ENCODE results near the gene UTS2B.

UTS2B gene

GRCh38 chr3:191350396-191351090, 20.2 kb upstream of the UTS2B start:
- no peak for DNase-seq

- no peak for DNase-seq
Observed at GRCh38 chr3:191348098-191348497, 17.8 kb upstream of the UTS2B start.

- no peak for DNase-seq
Observed at GRCh38 chr3:191347228-191347627, 16.9 kb upstream of the UTS2B start.

- no peak for DNase-seq
Observed at GRCh38 chr3:191345334-191345733, 15.0 kb upstream of the UTS2B start.

GRCh38 chr3:191343913-191344312, 13.6 kb upstream of the UTS2B start:
- DNase-seq: no peak

- no peak for DNase-seq
Observed at GRCh38 chr3:191343115-191343514, 12.8 kb upstream of the UTS2B start.

- DNase-seq: no peak
Observed at GRCh38 chr3:191342411-191342810, 12.1 kb upstream of the UTS2B start.

- no peak for DNase-seq
Observed at GRCh38 chr3:191342006-191342405, 11.7 kb upstream of the UTS2B start.

- no peak for DNase-seq
Observed at GRCh38 chr3:191340966-191341365, 10.6 kb upstream of the UTS2B start.

GRCh38 chr3:191340351-191340750, 10.0 kb upstream of the UTS2B start:
- DNase-seq: no peak

- DNase-seq: no peak
Observed at GRCh38 chr3:191339316-191339917, 9.1 kb upstream of the UTS2B start.

- no peak for DNase-seq
Observed at GRCh38 chr3:191338177-191338488, 7.8 kb upstream of the UTS2B start.

- DNase-seq: no peak
Observed at GRCh38 chr3:191336833-191337232, 6.5 kb upstream of the UTS2B start.

GRCh38 chr3:191334346-191334893, 4.1 kb upstream of the UTS2B start:
- no peak for DNase-seq

- DNase-seq: no peak
Observed at GRCh38 chr3:191333298-191333880, 3.1 kb upstream of the UTS2B start.

GRCh38 chr3:191331388-191331787, 1.1 kb upstream of the UTS2B start:
- no peak for DNase-seq

GRCh38 chr3:191330530-191331048, 263 bp upstream of the UTS2B start:
- DNase-seq: no peak

- peak in 1 of 2 experiments; percentile 19 for DNase-seq
Observed at GRCh38 chr3:191328962-191329653, 1.2 kb downstream of the UTS2B start, which contains the start of gene CCDC50. Gene CCDC50 (plus strand): TSS chr3:191329394. CDS start chr3:191329675, 281 bp downstream.

- no peak for DNase-seq
Observed at GRCh38 chr3:191328383-191328961, 1.9 kb downstream of the UTS2B start.

- no peak for DNase-seq
Observed at GRCh38 chr3:191327526-191327925, 2.8 kb downstream of the UTS2B start.

- no peak for DNase-seq
Observed at GRCh38 chr3:191324936-191325335, 5.4 kb downstream of the UTS2B start.

- DNase-seq: no peak
Observed at GRCh38 chr3:191321019-191321767, 9.1 kb downstream of the UTS2B start.
